Tibial nerve (tissue), 4 donors: ENCODE measurements around the gene DDX39B. TPM values are rescaled to one million over a fixed set of nuclear protein-coding genes. Genes with fewer than 3 reads are reported as not detected.
A peak's percentile ranks its signal among the peaks of the same experiment; 100 is the strongest.
"Not testable (repeated sequence)": the region's sequence is repeated elsewhere in the genome, so short reads cannot be mapped to it uniquely, and the experiment has no call there.

Source experiments
- DNase-seq, 2 donors: peaks; one replicate each; pipeline ENCODE4 v3.0.0-alpha.2; 2019; ENCODE audit warnings: low spot score in 2 of 2
- H3K27ac ChIP-seq, 4 donors: fragments of 200-600 bp; sonication (generic) in 3 of 4; one replicate each; pipeline ENCODE4 v1.5.1; 2017 to 2019; ENCODE audit warnings: mild to moderate bottlenecking in 1 of 4
- H3K27me3 ChIP-seq, 2 donors: fragments of 200-600 bp; sonication (generic) in 1 of 2; one replicate each; pipeline versions ENCODE4 v1.5.1 to v1.6.0; 2017 to 2019
- H3K36me3 ChIP-seq, 3 donors: fragments of 200-600 bp; sonication (generic); one replicate each; pipeline ENCODE4 v1.5.1; 2018 to 2019
- H3K4me1 ChIP-seq, 4 donors: fragments of 200-600 bp; sonication (generic) in 3 of 4; one replicate each; pipeline ENCODE4 v1.5.1; 2017 to 2019
- H3K4me3 ChIP-seq, 4 donors: fragments of 200-600 bp; sonication (generic) in 3 of 4; one replicate each; pipeline ENCODE4 v1.5.1; 2017 to 2019; ENCODE audit warnings: mild to moderate bottlenecking in 1 of 4, moderate library complexity in 1 of 4
- H3K9me3 ChIP-seq, 4 donors: fragments of 200-600 bp; sonication (generic) in 3 of 4; one replicate each; pipeline ENCODE4 v1.5.1; 2017 to 2019
- EP300 ChIP-seq, 2 donors: sonication (generic); formaldehyde crosslinking; IDR thresholded peaks; one replicate each; pipeline ENCODE4 v1.6.1; 2017; ENCODE audit warnings: antibody characterized with exemption in 2 of 2, mild to moderate bottlenecking in 1 of 2
- POLR2A ChIP-seq, 2 donors: fragments of 450-650 bp; IDR thresholded peaks; one replicate each; pipeline ENCODE4 v1.6.1; 2017; ENCODE audit warnings: antibody characterized with exemption in 2 of 2, mild to moderate bottlenecking in 2 of 2, moderate library complexity in 2 of 2
- WGBS, 2 donors: methylation state at CpG; one replicate each; pipeline ENCODE4 v1.1.5; 2018; 5-methylcytosine and 5-hydroxymethylcytosine counted together
- total RNA-seq, 4 donors: library from RNA; depleted of rRNA; stranded (reverse); fragments of >200 nt; gene quantifications; one replicate each; pipeline ENCODE4 v1.1.0, GENCODE V29; 2016
- TF ChIP-seq, protein P1 (sequence below), 5 experiments: fragments of 200-600 bp in 3 of 5; fragments of 450-650 bp in 2 of 5; sonication (generic) in 3 of 5; IDR thresholded peaks; one replicate each; pipeline ENCODE4 v1.5.1; 2016 to 2019; ENCODE audit warnings: antibody characterized with exemption in 5 of 5, mild to moderate bottlenecking in 3 of 5, moderate library complexity in 2 of 5

DDX39B gene
- total RNA-seq, 4 donors from 2014 or later, result 306 to 436 (median 358) TPM

DNA sequence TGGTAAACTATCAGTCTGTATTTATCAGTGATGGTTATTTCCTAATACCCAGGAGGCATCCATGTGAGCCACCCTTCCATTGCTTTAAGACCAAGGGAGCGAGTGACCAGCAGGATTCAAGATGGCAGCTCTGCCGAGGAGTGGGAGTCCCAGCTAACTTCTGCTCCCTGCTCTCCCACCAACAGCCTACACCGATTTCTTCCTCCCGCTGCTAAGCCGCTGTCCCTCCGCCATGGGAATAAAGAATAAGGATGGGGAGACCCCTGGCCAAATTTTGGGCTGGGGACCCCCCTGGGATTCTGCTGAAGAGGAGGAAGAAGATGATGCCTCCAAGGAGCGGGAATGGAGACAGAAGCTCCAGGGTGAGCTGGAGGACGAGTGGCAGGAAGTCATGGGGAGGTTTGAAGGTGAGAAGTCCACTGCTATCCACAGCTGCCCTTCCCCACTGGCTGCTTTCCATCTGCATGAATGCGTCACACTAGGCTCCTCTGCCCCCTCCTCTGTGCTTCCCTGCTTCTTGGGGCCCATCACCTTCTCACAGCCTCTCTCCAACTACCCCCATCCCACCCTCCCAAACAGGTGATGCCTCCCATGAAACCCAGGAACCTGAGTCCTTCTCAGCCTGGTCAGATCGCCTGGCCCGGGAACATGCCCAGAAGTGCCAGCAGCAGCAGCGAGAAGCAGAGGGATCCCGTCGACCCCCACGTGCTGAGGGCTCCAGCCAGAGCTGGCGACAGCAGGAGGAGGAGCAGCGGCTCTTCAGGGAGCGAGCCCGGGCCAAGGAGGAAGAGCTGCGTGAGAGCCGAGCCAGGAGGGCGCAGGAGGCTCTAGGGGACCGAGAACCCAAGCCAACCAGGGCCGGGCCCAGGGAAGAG is 15.9 kb upstream of the DDX39B start:
- no peak for DNase-seq
- 77 to 83% methylated on average over 22 to 24 of the region's 24 CpGs for WGBS, 2 donors
- no peak overlapping the region for H3K4me3 ChIP-seq
- H3K27me3 ChIP-seq, result no peaks in the 10 kb centered on the region
- peaks cover 0 to 65% (median 0%) of the 10 kb centered on the region in 3 donors for H3K36me3 ChIP-seq
- peaks cover 0 to 29% (median 17%) of the 10 kb centered on the region in 4 donors for H3K4me1 ChIP-seq
- no peaks in the 10 kb centered on the region for H3K9me3 ChIP-seq
- TF ChIP-seq POLR2A (IDR thresholded peaks at IDR 0.05) (no peak), EP300 (IDR thresholded peaks at IDR 0.05) (no peak)
- TF ChIP-seq, protein P1, sequence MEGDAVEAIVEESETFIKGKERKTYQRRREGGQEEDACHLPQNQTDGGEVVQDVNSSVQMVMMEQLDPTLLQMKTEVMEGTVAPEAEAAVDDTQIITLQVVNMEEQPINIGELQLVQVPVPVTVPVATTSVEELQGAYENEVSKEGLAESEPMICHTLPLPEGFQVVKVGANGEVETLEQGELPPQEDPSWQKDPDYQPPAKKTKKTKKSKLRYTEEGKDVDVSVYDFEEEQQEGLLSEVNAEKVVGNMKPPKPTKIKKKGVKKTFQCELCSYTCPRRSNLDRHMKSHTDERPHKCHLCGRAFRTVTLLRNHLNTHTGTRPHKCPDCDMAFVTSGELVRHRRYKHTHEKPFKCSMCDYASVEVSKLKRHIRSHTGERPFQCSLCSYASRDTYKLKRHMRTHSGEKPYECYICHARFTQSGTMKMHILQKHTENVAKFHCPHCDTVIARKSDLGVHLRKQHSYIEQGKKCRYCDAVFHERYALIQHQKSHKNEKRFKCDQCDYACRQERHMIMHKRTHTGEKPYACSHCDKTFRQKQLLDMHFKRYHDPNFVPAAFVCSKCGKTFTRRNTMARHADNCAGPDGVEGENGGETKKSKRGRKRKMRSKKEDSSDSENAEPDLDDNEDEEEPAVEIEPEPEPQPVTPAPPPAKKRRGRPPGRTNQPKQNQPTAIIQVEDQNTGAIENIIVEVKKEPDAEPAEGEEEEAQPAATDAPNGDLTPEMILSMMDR (IDR thresholded peaks at IDR 0.05), result no peak
- no peak overlapping the region for H3K27ac ChIP-seq

DNA sequence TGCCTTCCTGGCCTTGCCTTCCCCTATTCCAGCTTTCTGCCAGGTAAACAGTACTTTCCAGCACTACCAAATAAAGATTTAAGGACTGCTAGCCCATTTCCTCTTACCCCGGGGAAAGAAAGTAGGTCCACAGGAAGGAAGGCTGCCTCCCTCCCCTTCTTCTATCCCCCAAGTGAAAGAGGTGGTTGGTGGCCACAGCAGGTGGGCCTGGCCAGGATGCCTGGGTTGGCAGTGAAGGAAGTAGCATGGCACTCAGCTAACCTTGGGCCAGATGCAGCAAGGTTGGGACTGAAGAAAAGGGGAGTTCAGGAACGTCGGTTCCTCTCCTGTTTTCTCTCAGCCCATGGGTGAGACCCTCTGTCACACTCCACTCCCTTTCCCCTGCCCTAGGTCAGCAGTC is 14.5 kb upstream of the DDX39B start:
- TF ChIP-seq, protein P1 (IDR thresholded peaks at IDR 0.05), result no peak
- TF ChIP-seq POLR2A (IDR thresholded peaks at IDR 0.05), result no peak
- no peak for TF ChIP-seq EP300 (IDR thresholded peaks at IDR 0.05)
- no peak overlapping the region for H3K27ac ChIP-seq
- peaks cover 0 to 77% (median 0%) of the 10 kb centered on the region in 3 donors for H3K36me3 ChIP-seq
- 80 to 88% methylated on average over 3 of the region's 3 CpGs for WGBS, 2 donors
- peaks cover 0 to 29% (median 16%) of the 10 kb centered on the region in 4 donors for H3K4me1 ChIP-seq
- no peaks in the 10 kb centered on the region for H3K9me3 ChIP-seq
- H3K27me3 ChIP-seq, result no peaks in the 10 kb centered on the region
- H3K4me3 ChIP-seq, result no peak overlapping the region
- no peak for DNase-seq

DNA sequence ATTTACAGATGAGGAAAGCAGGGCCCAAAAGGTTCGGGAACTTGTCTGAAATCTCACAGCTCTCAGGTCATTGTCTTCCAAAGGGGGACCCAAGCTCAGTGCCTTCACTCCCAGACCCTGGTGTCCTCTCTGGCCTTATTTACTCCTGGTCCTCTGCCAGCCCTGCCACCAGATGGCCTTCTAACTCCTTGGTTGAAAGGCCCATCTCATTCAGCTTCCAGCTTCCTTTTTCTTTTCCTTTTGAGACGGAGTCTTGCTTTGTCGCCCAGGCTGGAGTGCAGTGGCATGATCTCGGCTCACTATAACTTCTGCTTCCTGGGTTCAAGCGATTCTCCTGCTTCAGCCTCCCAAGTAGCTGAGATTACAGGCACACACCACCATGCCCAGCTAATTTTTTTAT is 9.6 kb upstream of the DDX39B start:
- peaks cover 0 to 64% (median 3%) of the 10 kb centered on the region in 3 donors for H3K36me3 ChIP-seq

DNA sequence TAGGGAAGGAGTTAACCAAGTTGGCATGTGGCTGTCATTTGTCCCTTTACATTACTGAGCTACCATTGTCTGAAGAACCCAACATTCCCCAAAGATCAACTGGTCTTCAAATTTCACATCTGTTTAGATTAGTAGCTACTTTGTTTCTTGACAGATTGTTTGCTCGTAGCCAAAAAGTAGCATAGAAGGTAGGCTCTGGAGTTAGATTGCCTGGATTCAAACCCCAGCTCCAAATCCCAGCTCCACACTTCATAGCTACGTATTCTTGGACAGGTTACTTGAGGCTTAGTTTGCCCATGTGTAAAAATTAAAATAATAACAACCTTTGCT is 6.7 kb upstream of the DDX39B start:
- H3K4me3 ChIP-seq, result peak overlapping the region in 2 of 4 donors; percentile 34 to 50
- peak overlapping the region; percentile 85 to 92 (median 88) for H3K27ac ChIP-seq
- H3K36me3 ChIP-seq, result peaks cover 0 to 46% (median 3%) of the 10 kb centered on the region in 3 donors
- no peak for TF ChIP-seq EP300 (IDR thresholded peaks at IDR 0.05)
- TF ChIP-seq POLR2A (IDR thresholded peaks at IDR 0.05), result no peak
- TF ChIP-seq, protein P1 (IDR thresholded peaks at IDR 0.05), result no peak
- no peaks in the 10 kb centered on the region for H3K27me3 ChIP-seq
- H3K9me3 ChIP-seq, result no peaks in the 10 kb centered on the region
- H3K4me1 ChIP-seq, result peaks cover 0 to 33% (median 12%) of the 10 kb centered on the region in 4 donors
- WGBS, 2 donors, result 86% methylated on average over 2 of the region's 2 CpGs
- DNase-seq, result no peak

More for the DNA sequence above, 9.6 kb upstream of the DDX39B start:
- H3K4me1 ChIP-seq, result peaks cover 0 to 23% (median 11%) of the 10 kb centered on the region in 4 donors
- peak in 1 of 2 donors; percentile 53 for DNase-seq
- TF ChIP-seq EP300 (IDR thresholded peaks at IDR 0.05), result peak in 1 of 2 donors; percentile 18
- TF ChIP-seq, protein P1 (IDR thresholded peaks at IDR 0.05), result peak in 4 of 5 experiments; percentile 10 to 38 (median 34)
- 48 to 57% methylated on average over 5 of the region's 5 CpGs for WGBS, 2 donors
- H3K27ac ChIP-seq, H3K9me3 ChIP-seq, H3K27me3 ChIP-seq, H3K4me3 ChIP-seq: not testable (repeated sequence)
